ENCODE results near the gene LRRFIP1.

The LRRFIP1 gene

GRCh38 chr2:237682151-237682550 is 54.8 kb downstream of the LRRFIP1 start:
- H3K9ac ChIP-seq (ENCODE audit: low read length), result no peak overlapping the region
- no peaks in the 10 kb centered on the region for H3F3A ChIP-seq (ENCODE audit: insufficient read depth, low read length)
- no peaks in the 10 kb centered on the region for H3K9me3 ChIP-seq (replicated peaks; ENCODE audit: insufficient read depth, low read length)
- no peaks in the 10 kb centered on the region for H3K36me3 ChIP-seq (replicated peaks; ENCODE audit: insufficient read depth, low read length)
- no peak overlapping the region for H3K27ac ChIP-seq (ENCODE audit: low read length)
- no peak for DNase-seq
- H3K9me2 ChIP-seq (replicated peaks; ENCODE audit: insufficient read depth, low read length), result no peaks in the 10 kb centered on the region
- H3K4me1 ChIP-seq (ENCODE audit: low read length), result no peaks in the 10 kb centered on the region
- H2AFZ ChIP-seq (ENCODE audit: low read length), result no peak overlapping the region
- H3K4me2 ChIP-seq (ENCODE audit: low read depth, low read length), result no peak overlapping the region
- H3K79me2 ChIP-seq (ENCODE audit: low read length), result no peaks in the 10 kb centered on the region
- no peak overlapping the region for H3K4me3 ChIP-seq (ENCODE audit: low read length)
- TF ChIP-seq EZH2phosphoT487 (IDR thresholded peaks at IDR 0.05; ENCODE audit: low read length) (no peak), EZH2 (optimal IDR thresholded peaks at IDR 0.05; ENCODE audit: low read depth, low read length) (no peak), CTCF (IDR thresholded peaks at IDR 0.05; ENCODE audit: low read length) (no peak)
- H4K20me1 ChIP-seq (ENCODE audit: insufficient read depth, low read length), result no peaks in the 10 kb centered on the region
- no peaks in the 10 kb centered on the region for H3K27me3 ChIP-seq (replicated peaks; ENCODE audit: insufficient read depth, low read length)

- Histone ChIP-seq H3K9me3 (replicated peaks; ENCODE audit: insufficient read depth, low read length) (no peaks in the 10 kb centered on the region), H3K27ac (ENCODE audit: low read length) (no peak overlapping the region), H3K9ac (ENCODE audit: low read length) (no peak overlapping the region), H3K9me2 (replicated peaks; ENCODE audit: insufficient read depth, low read length) (no peaks in the 10 kb centered on the region), H3K27me3 (replicated peaks; ENCODE audit: insufficient read depth, low read length) (no peaks in the 10 kb centered on the region), H3K4me2 (ENCODE audit: low read depth, low read length) (no peak overlapping the region), H3K4me1 (ENCODE audit: low read length) (no peaks in the 10 kb centered on the region), H3K36me3 (replicated peaks; ENCODE audit: insufficient read depth, low read length) (no peaks in the 10 kb centered on the region), H3K79me2 (ENCODE audit: low read length) (no peaks in the 10 kb centered on the region), H4K20me1 (ENCODE audit: insufficient read depth, low read length) (no peaks in the 10 kb centered on the region), H3F3A (ENCODE audit: insufficient read depth, low read length) (no peaks in the 10 kb centered on the region), H2AFZ (ENCODE audit: low read length) (no peak overlapping the region), H3K4me3 (ENCODE audit: low read length) (no peak overlapping the region)
- DNase-seq, result no peak
- TF ChIP-seq CTCF (IDR thresholded peaks at IDR 0.05; ENCODE audit: low read length) (no peak), EZH2phosphoT487 (IDR thresholded peaks at IDR 0.05; ENCODE audit: low read length) (no peak), EZH2 (optimal IDR thresholded peaks at IDR 0.05; ENCODE audit: low read depth, low read length) (no peak)
Observed at GRCh38 chr2:237682856-237683670, 55.7 kb downstream of the LRRFIP1 start.

GRCh38 chr2:237685408-237685807 is 58.0 kb downstream of the LRRFIP1 start:
- H3K4me1 ChIP-seq (ENCODE audit: low read length), result no peaks in the 10 kb centered on the region
- H3K9ac ChIP-seq (ENCODE audit: low read length), result no peak overlapping the region
- no peaks in the 10 kb centered on the region for H3K79me2 ChIP-seq (ENCODE audit: low read length)
- H3K4me2 ChIP-seq (ENCODE audit: low read depth, low read length), result no peak overlapping the region
- no peaks in the 10 kb centered on the region for H4K20me1 ChIP-seq (ENCODE audit: insufficient read depth, low read length)
- H3F3A ChIP-seq (ENCODE audit: insufficient read depth, low read length), result no peaks in the 10 kb centered on the region
- H3K27ac ChIP-seq (ENCODE audit: low read length), result no peak overlapping the region
- no peaks in the 10 kb centered on the region for H3K36me3 ChIP-seq (replicated peaks; ENCODE audit: insufficient read depth, low read length)
- H3K9me3 ChIP-seq (replicated peaks; ENCODE audit: insufficient read depth, low read length), result no peaks in the 10 kb centered on the region
- H3K27me3 ChIP-seq (replicated peaks; ENCODE audit: insufficient read depth, low read length), result no peaks in the 10 kb centered on the region
- H3K4me3 ChIP-seq (ENCODE audit: low read length), result no peak overlapping the region
- H2AFZ ChIP-seq (ENCODE audit: low read length), result no peak overlapping the region
- no peak for DNase-seq
- no peak for TF ChIP-seq CTCF (IDR thresholded peaks at IDR 0.05; ENCODE audit: low read length)
- TF ChIP-seq EZH2phosphoT487 (IDR thresholded peaks at IDR 0.05; ENCODE audit: low read length), result no peak
- no peak for TF ChIP-seq EZH2 (optimal IDR thresholded peaks at IDR 0.05; ENCODE audit: low read depth, low read length)
- no peaks in the 10 kb centered on the region for H3K9me2 ChIP-seq (replicated peaks; ENCODE audit: insufficient read depth, low read length)

Measured in MM.1S (cell line).